ENCODE measurements around the gene RABGAP1.

DNA sequence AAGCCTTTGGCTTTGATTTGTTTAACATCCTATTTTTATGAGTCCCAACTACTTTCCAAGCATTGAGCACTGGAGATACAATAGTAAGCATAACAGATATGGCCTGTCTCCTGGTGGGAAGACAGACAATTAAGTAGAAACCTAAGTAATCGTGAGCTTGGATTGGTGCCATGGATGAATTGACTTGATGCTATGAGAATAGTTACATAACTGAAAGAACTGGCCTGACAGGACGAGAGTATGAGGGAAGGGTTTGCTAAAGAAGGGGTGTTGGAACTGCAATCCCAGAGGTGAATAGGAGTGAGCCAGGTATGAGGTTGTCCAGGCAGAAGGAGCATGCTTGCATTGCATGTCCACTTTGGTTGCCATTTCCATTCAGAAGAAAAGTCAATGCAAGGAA lies 145.1 kb downstream of the RABGAP1 start:
- TF ChIP-seq EZH2 (IDR thresholded peaks at IDR 0.05; ENCODE audit: borderline replicate concordance, low read depth, low read length, poor library complexity, severe bottlenecking) (no peak), CTCF (conservative IDR thresholded peaks at IDR 0.05; ENCODE audit: low read depth, low read length) (no peak)

Measured in A673 (cell line).